Stomach smooth muscle (tissue), 2 donors: ENCODE measurements around the gene CIDEB.

Source experiments
- H3K27ac ChIP-seq: one replicate; pipeline ENCODE4 v1.7.0; 2013; ENCODE audit warnings: mild to moderate bottlenecking, low read length, inconsistent platforms
- H3K27me3 ChIP-seq, 2 donors: one replicate each; pipeline ENCODE4 v1.7.0; 2013; ENCODE audit warnings: low read length in 2 of 2; ENCODE audit not compliant: insufficient read depth in 2 of 2, control insufficient read depth in 1 of 2
- H3K36me3 ChIP-seq, 2 donors: one replicate each; pipeline ENCODE4 v1.7.0; 2013; ENCODE audit warnings: low read length in 2 of 2; ENCODE audit not compliant: control insufficient read depth in 2 of 2, insufficient read depth in 2 of 2
- H3K4me1 ChIP-seq: one replicate; pipeline ENCODE4 v1.7.0; 2013; ENCODE audit warnings: low read length; ENCODE audit not compliant: control insufficient read depth, insufficient read depth
- H3K4me3 ChIP-seq, 2 donors: one replicate each; pipeline ENCODE4 v1.7.0; 2013; ENCODE audit warnings: low read length in 2 of 2
- H3K9ac ChIP-seq, 2 donors: one replicate each; pipeline ENCODE4 v1.7.0; 2013; ENCODE audit warnings: low read length in 2 of 2, mild to moderate bottlenecking in 1 of 2
- H3K9me3 ChIP-seq, 2 donors: one replicate each; pipeline ENCODE4 v1.7.0; 2013; ENCODE audit warnings: low read length in 2 of 2; ENCODE audit not compliant: control insufficient read depth in 2 of 2
- donor health status: healthy.
- donor health status: Pancreatic carcinoma.

Gene CIDEB

GRCh38 chr14:24297190-24297964 is 10.4 kb downstream of the CIDEB start:
- no peaks in the 10 kb centered on the region for H3K27me3 ChIP-seq
- H3K4me1 ChIP-seq = peaks cover 30% of the 10 kb centered on the region
- no peak overlapping the region for H3K4me3 ChIP-seq
- H3K36me3 ChIP-seq = peaks cover 20 to 25% of the 10 kb centered on the region in 2 donors
- H3K9ac ChIP-seq = peak overlapping the region in 1 of 2 donors; percentile 2
- no peak overlapping the region for H3K27ac ChIP-seq
- H3K9me3 ChIP-seq = no peaks in the 10 kb centered on the region

GRCh38 chr14:24296341-24297157 is 11.2 kb downstream of the CIDEB start:
- Histone ChIP-seq H3K27ac (no peak overlapping the region), H3K9ac (peak overlapping the region in 1 of 2 donors; percentile 36), H3K36me3 (peaks cover 17 to 24% of the 10 kb centered on the region in 2 donors)

GRCh38 chr14:24293525-24293924 is 14.3 kb downstream of the CIDEB start:
- no peaks in the 10 kb centered on the region for H3K27me3 ChIP-seq
- H3K9me3 ChIP-seq = no peaks in the 10 kb centered on the region
- H3K27ac ChIP-seq = no peak overlapping the region
- H3K9ac ChIP-seq = no peak overlapping the region
- H3K4me3 ChIP-seq = no peak overlapping the region
- peaks cover 7% of the 10 kb centered on the region for H3K4me1 ChIP-seq
- peaks cover 33 to 43% of the 10 kb centered on the region in 2 donors for H3K36me3 ChIP-seq

More at GRCh38 chr14:24296341-24297157, 11.2 kb downstream of the CIDEB start:
- Histone ChIP-seq H3K4me1 (peaks cover 30% of the 10 kb centered on the region), H3K27me3 (no peaks in the 10 kb centered on the region), H3K4me3 (no peak overlapping the region), H3K9me3 (no peaks in the 10 kb centered on the region)

GRCh38 chr14:24292118-24292807 is 15.5 kb downstream of the CIDEB start:
- Histone ChIP-seq H3K36me3 (peaks cover 33 to 43% of the 10 kb centered on the region in 2 donors), H3K27ac (no peak overlapping the region), H3K27me3 (no peaks in the 10 kb centered on the region), H3K9ac (no peak overlapping the region), H3K4me1 (peaks cover 7% of the 10 kb centered on the region), H3K4me3 (no peak overlapping the region), H3K9me3 (no peaks in the 10 kb centered on the region)

GRCh38 chr14:24291446-24292117 is 16.2 kb downstream of the CIDEB start:
- no peaks in the 10 kb centered on the region for H3K9me3 ChIP-seq

GRCh38 chr14:24290746-24291145 is 17.0 kb downstream of the CIDEB start:
- H3K4me3 ChIP-seq = no peak overlapping the region
- no peaks in the 10 kb centered on the region for H3K27me3 ChIP-seq
- no peaks in the 10 kb centered on the region for H3K9me3 ChIP-seq
- peaks cover 29 to 35% of the 10 kb centered on the region in 2 donors for H3K36me3 ChIP-seq
- H3K9ac ChIP-seq = no peak overlapping the region
- H3K4me1 ChIP-seq = no peaks in the 10 kb centered on the region
- H3K27ac ChIP-seq = no peak overlapping the region

More at GRCh38 chr14:24291446-24292117, 16.2 kb downstream of the CIDEB start:
- Histone ChIP-seq H3K27me3 (no peaks in the 10 kb centered on the region), H3K9ac (no peak overlapping the region), H3K27ac (no peak overlapping the region), H3K4me1 (peaks cover 3% of the 10 kb centered on the region), H3K36me3 (peaks cover 33 to 43% of the 10 kb centered on the region in 2 donors), H3K4me3 (no peak overlapping the region)

- Histone ChIP-seq H3K27ac (no peak overlapping the region), H3K9me3 (no peaks in the 10 kb centered on the region), H3K4me3 (no peak overlapping the region), H3K9ac (no peak overlapping the region), H3K4me1 (no peaks in the 10 kb centered on the region), H3K27me3 (no peaks in the 10 kb centered on the region), H3K36me3 (peaks cover 23 to 33% of the 10 kb centered on the region in 2 donors)
Measured at GRCh38 chr14:24289649-24290280, 18.0 kb downstream of the CIDEB start.

GRCh38 chr14:24286996-24287395 is 20.8 kb downstream of the CIDEB start:
- Histone ChIP-seq H3K27me3 (no peaks in the 10 kb centered on the region), H3K9ac (no peak overlapping the region), H3K4me3 (no peak overlapping the region), H3K36me3 (peaks cover 20 to 24% of the 10 kb centered on the region in 2 donors), H3K27ac (no peak overlapping the region), H3K9me3 (no peaks in the 10 kb centered on the region), H3K4me1 (no peaks in the 10 kb centered on the region)

GRCh38 chr14:24285351-24285750 is 22.4 kb downstream of the CIDEB start:
- H3K9ac ChIP-seq = no peak overlapping the region
- H3K9me3 ChIP-seq = no peaks in the 10 kb centered on the region
- no peak overlapping the region for H3K27ac ChIP-seq
- no peaks in the 10 kb centered on the region for H3K27me3 ChIP-seq
- no peaks in the 10 kb centered on the region for H3K4me1 ChIP-seq
- H3K36me3 ChIP-seq = peaks cover 10 to 11% of the 10 kb centered on the region in 2 donors
- H3K4me3 ChIP-seq = no peak overlapping the region
